OCI-LY7 (cell line): ENCODE data around the gene ALKAL2.

Experiments used
- CTCF ChIP-seq: fragments of 200-600 bp; sonication (generic); conservative IDR thresholded peaks from 2 replicates; pipeline ENCODE4 v1.5.1; 2014; ENCODE audit warnings: mild to moderate bottlenecking, antibody characterized with exemption, low read length, moderate library complexity, mixed read lengths
- EZH2phosphoT487 ChIP-seq: fragments of 200-600 bp; sonication (generic); IDR thresholded peaks from 2 replicates; pipeline ENCODE4 v1.6.1; 2018; ENCODE audit warnings: low read depth, borderline replicate concordance, mild to moderate bottlenecking, mixed run types, antibody characterized with exemption, low read length, moderate library complexity, mixed read lengths

- TF ChIP-seq CTCF (no peak), EZH2phosphoT487 (no peak)
Measured at GRCh38 chr2:238869-239268, 49.0 kb downstream of the ALKAL2 start.
